K562 (cell line): ENCODE data around the gene HAP1.

ENCODE experiments used
- EGR1 ChIP-seq: fragments of 450-650 bp; conservative IDR thresholded peaks from 2 replicates; pipeline ENCODE4 v1.6.1; 2017; ENCODE audit warnings: mild to moderate bottlenecking
- FOXM1 ChIP-seq, 2 experiments: fragments of 450-650 bp in 1 of 2; sonication (generic) in 1 of 2; formaldehyde crosslinking in 1 of 2; IDR thresholded peaks; 2 replicates each; pipeline versions ENCODE4 v1.6.1 to v1.9.0; 2017 to 2022; ENCODE audit warnings: low read depth in 2 of 2, mild to moderate bottlenecking in 2 of 2, missing genetic modification reagents in 1 of 2, moderate library complexity in 1 of 2
- MXI1 ChIP-seq: IDR thresholded peaks from 2 replicates; pipeline ENCODE4 v1.6.1; 2011; ENCODE audit warnings: low read depth, mild to moderate bottlenecking, improper control_type of control experiment, low read length
- POLR2A ChIP-seq: fragments of 450-650 bp; conservative IDR thresholded peaks from 2 replicates; pipeline ENCODE4 v1.6.1; 2016
- SMAD1 ChIP-seq: fragments of 150-350 bp; IDR thresholded peaks from 2 replicates; pipeline ENCODE4 v1.6.1; 2014; ENCODE audit warnings: low read length, low read depth; ENCODE audit not compliant: partially characterized antibody
- ZNF408 ChIP-seq: fragments of 250-450 bp; sonication (Bioruptor Pico); IDR thresholded peaks from 2 replicates; pipeline ENCODE4 v1.4.0; 2020; ENCODE audit warnings: low read depth, mild to moderate bottlenecking, moderate library complexity

DNA sequence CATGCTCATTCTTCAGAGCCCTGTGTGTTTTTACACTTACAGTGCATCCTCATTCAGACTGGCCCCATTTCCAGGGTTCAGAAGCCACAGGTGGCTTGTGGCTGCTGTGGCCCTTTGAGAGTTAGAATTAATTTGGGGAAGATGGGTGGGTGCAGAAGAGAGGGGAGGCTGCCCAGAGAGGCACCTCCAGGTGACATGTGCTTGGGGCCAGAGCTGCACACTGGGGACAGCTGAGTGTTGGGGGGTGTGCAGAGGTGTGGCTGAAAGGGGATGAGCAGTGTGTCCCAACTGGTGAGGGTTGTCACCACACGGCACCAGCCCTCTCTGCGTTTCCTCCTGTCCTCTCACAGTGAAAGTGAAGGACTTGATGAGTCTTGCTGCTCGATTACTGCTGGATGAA lies 52.7 kb downstream of the HAP1 start:
- TF ChIP-seq EGR1 (no peak), SMAD1 (no peak), MXI1 (no peak), POLR2A (no peak), ZNF408 (no peak), FOXM1 (IDR thresholded peaks at IDR 0.05; ENCODE audit: low read depth) (no peak), FOXM1 (CRISPR knock-in tag; IDR thresholded peaks at IDR 0.05; ENCODE audit: low read depth) (no peak)
